ENCODE measurements around the gene PIK3CG.
"Not testable (repeated sequence)": the region's sequence is repeated elsewhere in the genome, so short reads cannot be mapped to it uniquely, and the experiment has no call there.

Gene PIK3CG

GRCh38 chr7:106839511-106839910, 25.6 kb upstream of the PIK3CG start:
- H3K9me3 ChIP-seq (ENCODE audit: control insufficient read depth in 1 of 2, low read length in 2 of 2), result no peaks in the 10 kb centered on the region
- no peaks in the 10 kb centered on the region for H3K36me3 ChIP-seq (ENCODE audit: control insufficient read depth in 1 of 2, insufficient read depth in 2 of 2, low read length in 2 of 2)
- no peaks in the 10 kb centered on the region for H3K4me1 ChIP-seq (ENCODE audit: control insufficient read depth in 1 of 2, insufficient read depth in 2 of 2, low read length in 2 of 2)
- no peaks in the 10 kb centered on the region for H3K27me3 ChIP-seq (ENCODE audit: low read depth, low read length)
- H3K27ac ChIP-seq (ENCODE audit: low read length), result no peak overlapping the region
- H3K4me3 ChIP-seq (ENCODE audit: low read depth in 1 of 2, low read length in 2 of 2), result no peak overlapping the region

GRCh38 chr7:106840342-106840741, 24.7 kb upstream of the PIK3CG start:
- Histone ChIP-seq H3K4me3 (ENCODE audit: low read depth in 1 of 2, low read length in 2 of 2) (no peak overlapping the region), H3K27me3 (ENCODE audit: low read depth, low read length) (no peaks in the 10 kb centered on the region), H3K27ac (ENCODE audit: low read length) (no peak overlapping the region), H3K9me3 (ENCODE audit: control insufficient read depth in 1 of 2, low read length in 2 of 2) (no peaks in the 10 kb centered on the region), H3K4me1 (ENCODE audit: control insufficient read depth in 1 of 2, insufficient read depth in 2 of 2, low read length in 2 of 2) (no peaks in the 10 kb centered on the region), H3K36me3 (ENCODE audit: control insufficient read depth in 1 of 2, insufficient read depth in 2 of 2, low read length in 2 of 2) (no peaks in the 10 kb centered on the region)

- Histone ChIP-seq H3K36me3 (ENCODE audit: control insufficient read depth in 1 of 2, insufficient read depth in 2 of 2, low read length in 2 of 2) (no peaks in the 10 kb centered on the region), H3K4me1 (ENCODE audit: control insufficient read depth in 1 of 2, insufficient read depth in 2 of 2, low read length in 2 of 2) (no peaks in the 10 kb centered on the region), H3K9me3 (ENCODE audit: control insufficient read depth in 1 of 2, low read length in 2 of 2) (no peaks in the 10 kb centered on the region), H3K27ac (ENCODE audit: low read length) (no peak overlapping the region), H3K4me3 (ENCODE audit: low read depth in 1 of 2, low read length in 2 of 2) (no peak overlapping the region), H3K27me3 (ENCODE audit: low read depth, low read length) (no peaks in the 10 kb centered on the region)
These were observed 23.1 kb upstream of the PIK3CG start for GRCh38 chr7:106841896-106842390.

GRCh38 chr7:106844279-106844997, 20.6 kb upstream of the PIK3CG start:
- no peaks in the 10 kb centered on the region for H3K36me3 ChIP-seq (ENCODE audit: control insufficient read depth in 1 of 2, insufficient read depth in 2 of 2, low read length in 2 of 2)
- H3K27me3 ChIP-seq (ENCODE audit: low read depth, low read length), result no peaks in the 10 kb centered on the region
- H3K27ac ChIP-seq (ENCODE audit: low read length), result no peak overlapping the region
- H3K4me3 ChIP-seq (ENCODE audit: low read depth in 1 of 2, low read length in 2 of 2), result no peak overlapping the region
- H3K9me3 ChIP-seq (ENCODE audit: control insufficient read depth in 1 of 2, low read length in 2 of 2), result no peaks in the 10 kb centered on the region
- H3K4me1 ChIP-seq (ENCODE audit: control insufficient read depth in 1 of 2, insufficient read depth in 2 of 2, low read length in 2 of 2), result no peaks in the 10 kb centered on the region

- Histone ChIP-seq H3K9me3 (ENCODE audit: control insufficient read depth in 1 of 2, low read length in 2 of 2) (no peaks in the 10 kb centered on the region), H3K4me3 (ENCODE audit: low read depth in 1 of 2, low read length in 2 of 2) (no peak overlapping the region), H3K36me3 (ENCODE audit: control insufficient read depth in 1 of 2, insufficient read depth in 2 of 2, low read length in 2 of 2) (no peaks in the 10 kb centered on the region)
These were observed 17.0 kb upstream of the PIK3CG start for GRCh38 chr7:106848049-106848448.

GRCh38 chr7:106848851-106849442, 16.1 kb upstream of the PIK3CG start:
- Histone ChIP-seq H3K36me3 (ENCODE audit: control insufficient read depth in 1 of 2, insufficient read depth in 2 of 2, low read length in 2 of 2) (no peaks in the 10 kb centered on the region), H3K27ac (ENCODE audit: low read length) (no peak overlapping the region), H3K27me3 (ENCODE audit: low read depth, low read length) (no peaks in the 10 kb centered on the region), H3K4me1 (ENCODE audit: control insufficient read depth in 1 of 2, insufficient read depth in 2 of 2, low read length in 2 of 2) (no peaks in the 10 kb centered on the region), H3K4me3 (ENCODE audit: low read depth in 1 of 2, low read length in 2 of 2) (no peak overlapping the region), H3K9me3 (ENCODE audit: control insufficient read depth in 1 of 2, low read length in 2 of 2) (no peaks in the 10 kb centered on the region)

More at GRCh38 chr7:106848049-106848448, 17.0 kb upstream of the PIK3CG start:
- Histone ChIP-seq H3K27ac (ENCODE audit: low read length) (no peak overlapping the region), H3K27me3 (ENCODE audit: low read depth, low read length) (no peaks in the 10 kb centered on the region), H3K4me1 (ENCODE audit: control insufficient read depth in 1 of 2, insufficient read depth in 2 of 2, low read length in 2 of 2) (no peaks in the 10 kb centered on the region)

- H3K27me3 ChIP-seq (ENCODE audit: low read depth, low read length); H3K27ac ChIP-seq (ENCODE audit: low read length); H3K4me3 ChIP-seq (ENCODE audit: low read depth in 1 of 2, low read length in 2 of 2); H3K36me3 ChIP-seq (ENCODE audit: control insufficient read depth in 1 of 2, insufficient read depth in 2 of 2, low read length in 2 of 2); H3K9me3 ChIP-seq (ENCODE audit: control insufficient read depth in 1 of 2, low read length in 2 of 2); H3K4me1 ChIP-seq (ENCODE audit: control insufficient read depth in 1 of 2, insufficient read depth in 2 of 2, low read length in 2 of 2): not testable (repeated sequence)
These were observed 13.4 kb upstream of the PIK3CG start for GRCh38 chr7:106851632-106852031.

GRCh38 chr7:106853250-106853908, 11.7 kb upstream of the PIK3CG start:
- Histone ChIP-seq H3K9me3 (ENCODE audit: control insufficient read depth in 1 of 2, low read length in 2 of 2) (no peaks in the 10 kb centered on the region), H3K4me3 (ENCODE audit: low read depth in 1 of 2, low read length in 2 of 2) (no peak overlapping the region), H3K27me3 (ENCODE audit: low read depth, low read length) (no peaks in the 10 kb centered on the region), H3K36me3 (ENCODE audit: control insufficient read depth in 1 of 2, insufficient read depth in 2 of 2, low read length in 2 of 2) (no peaks in the 10 kb centered on the region), H3K27ac (ENCODE audit: low read length) (no peak overlapping the region), H3K4me1 (ENCODE audit: control insufficient read depth in 1 of 2, insufficient read depth in 2 of 2, low read length in 2 of 2) (no peaks in the 10 kb centered on the region)

GRCh38 chr7:106855540-106856132, 9.4 kb upstream of the PIK3CG start:
- Histone ChIP-seq H3K4me1 (ENCODE audit: control insufficient read depth in 1 of 2, insufficient read depth in 2 of 2, low read length in 2 of 2) (peaks cover 0 to 6% of the 10 kb centered on the region in 2 donors), H3K27me3 (ENCODE audit: low read depth, low read length) (no peaks in the 10 kb centered on the region), H3K4me3 (ENCODE audit: low read depth in 1 of 2, low read length in 2 of 2) (no peak overlapping the region), H3K9me3 (ENCODE audit: control insufficient read depth in 1 of 2, low read length in 2 of 2) (no peaks in the 10 kb centered on the region), H3K36me3 (ENCODE audit: control insufficient read depth in 1 of 2, insufficient read depth in 2 of 2, low read length in 2 of 2) (no peaks in the 10 kb centered on the region), H3K27ac (ENCODE audit: low read length) (no peak overlapping the region)

- Histone ChIP-seq H3K36me3 (ENCODE audit: control insufficient read depth in 1 of 2, insufficient read depth in 2 of 2, low read length in 2 of 2) (no peaks in the 10 kb centered on the region), H3K27me3 (ENCODE audit: low read depth, low read length) (no peaks in the 10 kb centered on the region), H3K27ac (ENCODE audit: low read length) (no peak overlapping the region), H3K4me1 (ENCODE audit: control insufficient read depth in 1 of 2, insufficient read depth in 2 of 2, low read length in 2 of 2) (peaks cover 6 to 10% of the 10 kb centered on the region in 2 donors), H3K4me3 (ENCODE audit: low read depth in 1 of 2, low read length in 2 of 2) (no peak overlapping the region), H3K9me3 (ENCODE audit: control insufficient read depth in 1 of 2, low read length in 2 of 2) (no peaks in the 10 kb centered on the region)
These were observed 6.2 kb upstream of the PIK3CG start for GRCh38 chr7:106858618-106859532.

Data from muscle layer of duodenum (tissue), 2 donors.